BJ (cell line): ENCODE results near the gene OR9G1. TPM values are rescaled to one million over a fixed set of nuclear protein-coding genes. Genes with fewer than 3 reads are reported as not detected.
"Not testable (repeated sequence)": the region's sequence is repeated elsewhere in the genome, so short reads cannot be mapped to it uniquely, and the experiment has no call there.

Source experiments
- CTCF ChIA-PET: fragments of 350-600 bp; formaldehyde crosslinking; extraction: SDS; loops from one replicate; lab custom pipeline; 2021; ENCODE audit warnings: antibody characterized with exemption, inconsistent platforms; lab: Yijun Ruan, JAX
- POLR2A ChIA-PET: fragments of 300-600 bp; sonication (Branson Sonifier 250); formaldehyde crosslinking; extraction: SDS; loops from one replicate; lab custom pipeline; 2021; ENCODE audit warnings: antibody characterized with exemption; lab: Charles Lee
- DNase-seq: peaks from one replicate; pipeline ENCODE4 v3.0.0-alpha.2; 2011; ENCODE audit warnings: low read depth
- H3K27me3 ChIP-seq: 2 replicates; pipeline ENCODE4 v1.6.0; 2011; ENCODE audit warnings: low read length; ENCODE audit not compliant: control insufficient read depth, insufficient read depth
- H3K36me3 ChIP-seq: 2 replicates; pipeline ENCODE4 v1.5.1; 2011; ENCODE audit warnings: low read length; ENCODE audit not compliant: control insufficient read depth, insufficient read depth
- H3K4me3 ChIP-seq: 2 replicates; pipeline ENCODE4 v1.5.1; 2011; ENCODE audit warnings: low read depth, mild to moderate bottlenecking, control low read depth, low read length
- polyA minus RNA-seq: library from RNA; depleted of rRNA, polyadenylated mRNA; stranded (reverse); fragments of >200 nt; gene quantifications from 2 replicates; pipeline ENCODE4 v1.2.3, GENCODE V29; 2011; rRNA and poly(A)+ RNA removed
- polyA plus RNA-seq: library from polyadenylated mRNA; depleted of rRNA; stranded (reverse); fragments of >200 nt; gene quantifications from 2 replicates; pipeline ENCODE4 v1.2.3, GENCODE V29; 2011; rRNA removed
- TF ChIP-seq, protein P1 (sequence below): IDR thresholded peaks from 2 replicates; pipeline ENCODE4 v1.5.1; 2011; ENCODE audit warnings: low read depth, mild to moderate bottlenecking, control low read depth, inconsistent platforms, low read length, moderate library complexity; ENCODE audit not compliant: insufficient read depth

OR9G1 gene, protein sequence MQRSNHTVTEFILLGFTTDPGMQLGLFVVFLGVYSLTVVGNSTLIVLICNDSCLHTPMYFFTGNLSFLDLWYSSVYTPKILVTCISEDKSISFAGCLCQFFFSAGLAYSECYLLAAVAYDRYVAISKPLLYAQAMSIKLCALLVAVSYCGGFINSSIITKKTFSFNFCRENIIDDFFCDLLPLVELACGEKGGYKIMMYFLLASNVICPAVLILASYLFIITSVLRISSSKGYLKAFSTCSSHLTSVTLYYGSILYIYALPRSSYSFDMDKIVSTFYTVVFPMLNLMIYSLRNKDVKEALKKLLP
- polyA plus RNA-seq (not detected in 2 replicates), polyA minus RNA-seq (not detected in 2 replicates)

DNA sequence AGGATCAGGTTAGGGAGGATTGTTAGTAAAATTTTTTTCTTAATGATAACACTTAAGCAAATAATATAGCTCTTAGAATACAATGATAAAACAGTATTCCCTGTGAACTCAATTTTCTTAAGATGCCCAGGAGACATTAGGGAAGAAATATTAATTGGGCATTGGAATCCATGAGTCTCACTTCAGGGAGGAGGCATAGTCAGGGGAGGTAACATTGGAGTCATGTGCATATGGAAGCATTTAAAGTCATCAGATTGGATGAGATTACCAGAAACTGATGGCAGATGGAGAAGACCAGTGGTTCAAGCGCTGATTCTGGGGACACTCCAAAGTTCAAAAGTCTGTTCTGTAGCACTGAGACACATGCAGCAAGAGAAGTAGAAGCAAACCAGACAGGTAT lies at the start of gene OR9G1:
TSS of gene OR9G1 (plus strand) at position 301 of the 400 bp plus-strand sequence. CDS start 1,293 bp downstream, outside the sequence.
- ChIA-PET CTCF (no interaction called here), POLR2A (no interaction called here)
- Histone ChIP-seq H3K27me3 (no peaks in the 10 kb centered on the region), H3K36me3 (no peaks in the 10 kb centered on the region), H3K4me3 (no peak within 1 kb of the TSS)
- TF ChIP-seq, protein P1, sequence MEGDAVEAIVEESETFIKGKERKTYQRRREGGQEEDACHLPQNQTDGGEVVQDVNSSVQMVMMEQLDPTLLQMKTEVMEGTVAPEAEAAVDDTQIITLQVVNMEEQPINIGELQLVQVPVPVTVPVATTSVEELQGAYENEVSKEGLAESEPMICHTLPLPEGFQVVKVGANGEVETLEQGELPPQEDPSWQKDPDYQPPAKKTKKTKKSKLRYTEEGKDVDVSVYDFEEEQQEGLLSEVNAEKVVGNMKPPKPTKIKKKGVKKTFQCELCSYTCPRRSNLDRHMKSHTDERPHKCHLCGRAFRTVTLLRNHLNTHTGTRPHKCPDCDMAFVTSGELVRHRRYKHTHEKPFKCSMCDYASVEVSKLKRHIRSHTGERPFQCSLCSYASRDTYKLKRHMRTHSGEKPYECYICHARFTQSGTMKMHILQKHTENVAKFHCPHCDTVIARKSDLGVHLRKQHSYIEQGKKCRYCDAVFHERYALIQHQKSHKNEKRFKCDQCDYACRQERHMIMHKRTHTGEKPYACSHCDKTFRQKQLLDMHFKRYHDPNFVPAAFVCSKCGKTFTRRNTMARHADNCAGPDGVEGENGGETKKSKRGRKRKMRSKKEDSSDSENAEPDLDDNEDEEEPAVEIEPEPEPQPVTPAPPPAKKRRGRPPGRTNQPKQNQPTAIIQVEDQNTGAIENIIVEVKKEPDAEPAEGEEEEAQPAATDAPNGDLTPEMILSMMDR, result no peak
- no peak for DNase-seq

DNA sequence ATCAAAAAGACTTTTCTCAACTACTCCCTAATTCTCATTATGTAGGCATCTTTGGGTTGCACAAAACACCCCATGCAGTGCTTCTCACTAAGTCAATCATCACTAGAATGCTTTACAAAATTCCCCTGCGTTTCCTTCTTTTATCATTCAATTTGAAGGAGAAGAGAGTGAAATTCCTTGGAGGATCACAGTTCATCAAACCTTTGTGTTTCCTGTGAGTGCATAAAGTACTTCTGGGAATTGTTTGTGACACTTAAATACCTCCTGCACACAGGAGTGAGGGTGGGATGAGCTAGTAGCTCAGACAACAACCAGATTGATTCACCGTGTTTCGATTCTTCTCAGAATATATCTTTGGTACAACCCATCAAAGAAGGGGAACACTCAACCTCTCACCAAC lies 39.1 kb upstream of the OR9G1 start:
- no peaks in the 10 kb centered on the region for H3K36me3 ChIP-seq
- DNase-seq, result no peak
- POLR2A ChIA-PET, result no interaction called here
- no peaks in the 10 kb centered on the region for H3K27me3 ChIP-seq
- no peak overlapping the region for H3K4me3 ChIP-seq
- CTCF ChIA-PET, result interaction anchor here (0.6 kb wide), 1 partner anchor 14 kb away, joined by 3 read pairs; no protein-coding TSS in a partner anchor
- TF ChIP-seq, protein P1, result no peak

DNA sequence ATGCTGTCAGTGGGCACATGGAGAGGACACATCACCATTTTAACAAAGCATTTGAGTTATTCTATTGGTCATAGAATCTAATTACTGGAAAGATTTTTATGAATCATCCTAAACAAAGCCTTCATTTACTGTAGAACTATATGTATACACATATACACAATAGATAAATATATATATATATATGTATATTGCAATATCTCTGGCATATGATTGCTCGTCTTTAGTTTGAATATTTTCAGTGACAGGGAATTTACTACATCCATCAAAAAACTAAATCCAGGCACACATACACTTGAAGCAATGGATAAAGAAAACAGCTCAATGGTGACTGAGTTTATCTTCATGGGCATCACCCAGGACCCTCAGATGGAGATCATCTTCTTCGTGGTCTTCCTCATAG lies 35.5 kb upstream of the OR9G1 start, which contains the start of gene OR5AR1:
TSS of gene OR5AR1 (plus strand) at position 301 of the 400 bp plus-strand sequence. CDS start at position 301, 0 bp downstream.
- DNase-seq, result no peak
- TF ChIP-seq, protein P1, result no peak
- Histone ChIP-seq H3K36me3 (no peaks in the 10 kb centered on the region), H3K4me3 (no peak within 1 kb of the TSS), H3K27me3 (no peaks in the 10 kb centered on the region)
- ChIA-PET POLR2A (no interaction called here), CTCF (no interaction called here)

DNA sequence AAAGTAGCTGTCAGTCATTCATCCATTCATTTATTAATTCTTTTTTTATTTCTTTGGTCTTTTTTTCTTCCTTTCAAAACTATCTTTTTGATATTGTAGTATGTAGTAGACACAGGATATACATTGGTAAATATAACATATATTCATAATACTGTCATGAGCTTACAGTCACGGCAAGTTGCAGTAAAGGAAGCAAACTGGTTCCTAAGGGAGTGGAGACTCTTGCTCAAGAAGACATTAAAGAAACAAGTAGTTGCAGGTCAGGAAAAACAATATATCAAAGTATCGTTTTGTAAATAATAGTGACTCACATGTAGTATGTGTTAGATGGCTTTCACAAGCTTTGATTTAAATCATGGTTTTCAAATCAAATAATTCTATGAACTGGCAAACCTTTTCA lies 27.9 kb upstream of the OR9G1 start:
- POLR2A ChIA-PET, result no interaction called here
- CTCF ChIA-PET, result no interaction called here
- Histone ChIP-seq H3K27me3 (no peaks in the 10 kb centered on the region), H3K36me3 (no peaks in the 10 kb centered on the region), H3K4me3 (no peak overlapping the region)
- TF ChIP-seq, protein P1, result no peak
- no peak for DNase-seq

DNA sequence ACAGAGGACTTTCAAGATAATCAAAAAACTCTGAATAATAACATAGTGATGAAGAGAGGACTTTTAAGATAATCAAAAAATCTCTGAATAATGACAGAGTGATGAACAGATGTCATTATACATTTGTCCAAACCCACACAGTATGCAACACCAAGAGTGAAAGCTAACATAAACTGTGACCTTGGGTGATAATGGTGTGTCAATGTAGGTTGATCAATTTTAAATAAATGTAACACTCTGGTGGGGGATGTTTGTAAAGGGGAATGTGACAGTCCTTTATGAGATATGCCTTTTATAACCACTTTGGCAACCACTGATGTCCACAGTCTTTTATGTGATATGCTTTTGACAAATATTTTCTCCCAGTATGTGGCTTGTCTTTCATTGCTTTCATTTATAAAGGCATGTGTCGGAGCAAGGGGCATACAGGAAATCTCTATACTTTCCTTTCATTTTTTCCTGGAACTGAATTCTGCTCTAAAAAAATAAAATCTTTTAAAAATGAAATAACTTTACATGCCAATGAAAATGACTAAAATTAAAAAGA lies 10.3 kb upstream of the OR9G1 start:
- ChIA-PET POLR2A (no interaction called here), CTCF (no interaction called here)
- Histone ChIP-seq H3K4me3 (no peak overlapping the region), H3K27me3 (no peaks in the 10 kb centered on the region), H3K36me3 (no peaks in the 10 kb centered on the region)
- DNase-seq, result no peak
- TF ChIP-seq, protein P1, result no peak

DNA sequence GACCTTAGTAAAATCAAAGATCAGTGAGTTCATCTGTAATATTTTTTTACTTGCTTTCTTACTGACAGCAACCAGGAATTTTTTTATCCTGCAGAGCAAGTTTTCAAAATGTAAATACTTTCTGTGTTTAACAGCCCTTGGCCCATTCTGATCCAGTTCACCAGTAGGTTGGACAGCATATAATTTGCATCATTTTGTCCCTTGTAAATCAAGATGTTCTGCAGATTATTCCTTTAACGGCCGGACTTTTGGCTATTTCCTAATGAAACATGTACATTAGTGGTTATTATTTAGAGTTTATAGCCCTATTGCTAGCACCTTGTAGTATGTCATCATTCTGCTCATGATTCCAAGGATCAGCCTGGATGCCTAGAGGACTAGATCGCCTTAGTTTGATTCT lies 7.7 kb upstream of the OR9G1 start:
- POLR2A ChIA-PET, H3K36me3 ChIP-seq, H3K27me3 ChIP-seq, DNase-seq, CTCF ChIA-PET, H3K4me3 ChIP-seq: not testable (repeated sequence)
